H9 (cell line): ENCODE measurements around the gene ANXA7. TPM values are rescaled to one million over a fixed set of nuclear protein-coding genes. Genes with fewer than 3 reads are reported as not detected.

ENCODE experiments used
- DNase-seq: peaks from one replicate; pipeline ENCODE4 v3.0.0-alpha.2; 2017
- H2AFZ ChIP-seq: one replicate; pipeline ENCODE4 v1.6.1; 2013; ENCODE audit warnings: mild to moderate bottlenecking, low read length, control low read depth, moderate library complexity
- H2AK5ac ChIP-seq: 2 replicates; pipeline ENCODE4 v1.6.1; 2013; ENCODE audit warnings: low read length, control low read depth, mixed read lengths; ENCODE audit not compliant: insufficient read length
- H2BK120ac ChIP-seq: one replicate; pipeline ENCODE4 v1.6.1; 2013; ENCODE audit warnings: low read depth, mild to moderate bottlenecking, low read length, control low read depth, inconsistent platforms; ENCODE audit not compliant: poor library complexity, severe bottlenecking
- H2BK12ac ChIP-seq: 2 replicates; pipeline ENCODE4 v1.6.1; 2013; ENCODE audit warnings: low read length, control low read depth, mixed read lengths, low read depth; ENCODE audit not compliant: insufficient read length
- H2BK15ac ChIP-seq: 2 replicates; pipeline ENCODE4 v1.6.1; 2013; ENCODE audit warnings: low read depth, low read length, control low read depth
- H2BK20ac ChIP-seq: one replicate; pipeline ENCODE4 v1.6.1; 2013; ENCODE audit warnings: low read depth, mild to moderate bottlenecking, low read length, control low read depth, inconsistent platforms; ENCODE audit not compliant: poor library complexity, severe bottlenecking
- H2BK5ac ChIP-seq: 2 replicates; pipeline ENCODE4 v1.6.1; 2013; ENCODE audit warnings: low read length, control low read depth, mixed read lengths; ENCODE audit not compliant: insufficient read length
- H3K14ac ChIP-seq: 2 replicates; pipeline ENCODE4 v1.6.1; 2013; ENCODE audit warnings: low read length, control low read depth; ENCODE audit not compliant: insufficient read depth
- H3K18ac ChIP-seq: 2 replicates; pipeline ENCODE4 v1.6.1; 2013; ENCODE audit warnings: low read depth, mild to moderate bottlenecking, mixed read lengths, low read length, control low read depth; ENCODE audit not compliant: insufficient read length
- H3K23ac ChIP-seq: 2 replicates; pipeline ENCODE4 v1.6.1; 2013; ENCODE audit warnings: low read length, control low read depth, mixed read lengths, low read depth; ENCODE audit not compliant: insufficient read length
- H3K23me2 ChIP-seq: 2 replicates; pipeline ENCODE4 v1.6.1; 2013; ENCODE audit warnings: low read depth, mild to moderate bottlenecking, mixed read lengths, low read length, control low read depth; ENCODE audit not compliant: insufficient read length, poor library complexity, severe bottlenecking
- H3K27ac ChIP-seq: 2 replicates; pipeline ENCODE4 v1.5.1; 2013; ENCODE audit warnings: low read length, control low read depth, mixed read lengths, low read depth; ENCODE audit not compliant: insufficient read length
- H3K27me3 ChIP-seq: 2 replicates; pipeline ENCODE4 v1.6.1; 2013; ENCODE audit warnings: low read length, control low read depth, inconsistent platforms; ENCODE audit not compliant: insufficient read depth
- H3K4ac ChIP-seq: 2 replicates; pipeline ENCODE4 v1.6.1; 2013; ENCODE audit warnings: low read depth, mild to moderate bottlenecking, control low read depth, inconsistent platforms, low read length, moderate library complexity
- H3K4me1 ChIP-seq: 2 replicates; pipeline ENCODE4 v1.6.1; 2013; ENCODE audit warnings: low read length, control low read depth, inconsistent platforms; ENCODE audit not compliant: insufficient read depth
- H3K4me2 ChIP-seq: 2 replicates; pipeline ENCODE4 v1.6.1; 2013; ENCODE audit warnings: low read length, control low read depth, mixed read lengths; ENCODE audit not compliant: insufficient read length, insufficient read depth
- H3K56ac ChIP-seq: 2 replicates; pipeline ENCODE4 v1.6.1; 2013; ENCODE audit warnings: low read depth, mild to moderate bottlenecking, mixed read lengths, low read length, control low read depth; ENCODE audit not compliant: insufficient read length
- H3K79me1 ChIP-seq: 2 replicates; pipeline ENCODE4 v1.6.1; 2013; ENCODE audit warnings: low read depth, mild to moderate bottlenecking, moderate library complexity, low read length, control low read depth, inconsistent platforms; ENCODE audit not compliant: insufficient read depth, poor library complexity, severe bottlenecking
- H3K79me2 ChIP-seq: 2 replicates; pipeline ENCODE4 v1.6.1; 2013; ENCODE audit warnings: low read length, control low read depth, inconsistent platforms; ENCODE audit not compliant: insufficient read depth
- H3K9ac ChIP-seq: 2 replicates; pipeline ENCODE4 v1.6.1; 2013; ENCODE audit warnings: low read length, control low read depth, mixed read lengths; ENCODE audit not compliant: insufficient read length; ENCODE audit errors: extremely low read depth
- H3K9me3 ChIP-seq: one replicate; pipeline ENCODE4 v1.6.1; 2013; ENCODE audit warnings: low read depth, low read length, inconsistent platforms; ENCODE audit not compliant: control insufficient read depth
- H3T11ph ChIP-seq: one replicate; pipeline ENCODE4 v1.6.1; 2013; ENCODE audit warnings: mild to moderate bottlenecking, low read length, control low read depth, inconsistent platforms
- H4K20me1 ChIP-seq: one replicate; pipeline ENCODE4 v1.6.1; 2013; ENCODE audit not compliant: control insufficient read depth, insufficient read length, insufficient read depth
- H4K5ac ChIP-seq: 2 replicates; pipeline ENCODE4 v1.6.1; 2013; ENCODE audit warnings: low read depth, mild to moderate bottlenecking, mixed read lengths, low read length, control low read depth; ENCODE audit not compliant: insufficient read length
- H4K8ac ChIP-seq: replicated peaks from 2 replicates; pipeline ENCODE4 v1.6.1; 2013; ENCODE audit warnings: low read length, control low read depth, mixed read lengths, low read depth; ENCODE audit not compliant: insufficient read length
- H4K91ac ChIP-seq: 2 replicates; pipeline ENCODE4 v1.6.1; 2013; ENCODE audit warnings: low read depth, mild to moderate bottlenecking, moderate library complexity, mixed read lengths, low read length, control low read depth; ENCODE audit not compliant: insufficient read length
- H3K27ac Mint-ChIP-seq, 3 experiments: 2 replicates in 2 of 3; 3 replicates in 1 of 3; pipeline ENCODE4 v1.8.0; 2020 to 2021; ENCODE audit warnings: mixed read lengths in 3 of 3, mild to moderate bottlenecking in 1 of 3, moderate library complexity in 1 of 3
- H3K27me3 Mint-ChIP-seq: 2 replicates; pipeline ENCODE4 v1.8.0; 2021; ENCODE audit warnings: low read depth, mild to moderate bottlenecking, moderate library complexity, mixed read lengths
- H3K36me3 Mint-ChIP-seq, 3 experiments: 2 replicates in 2 of 3; 3 replicates in 1 of 3; pipeline ENCODE4 v1.8.0; 2020 to 2021; ENCODE audit warnings: low read depth in 3 of 3, mixed read lengths in 3 of 3; ENCODE audit not compliant: insufficient read depth in 1 of 3
- H3K4me1 Mint-ChIP-seq, 2 experiments: 2 replicates each; pipeline ENCODE4 v1.8.0; 2020; ENCODE audit warnings: mixed read lengths in 2 of 2
- H3K4me3 Mint-ChIP-seq, 2 experiments: 2 replicates in 1 of 2; 3 replicates in 1 of 2; pipeline ENCODE4 v1.8.0; 2020 to 2021; ENCODE audit warnings: mild to moderate bottlenecking in 2 of 2, mixed read lengths in 2 of 2, moderate library complexity in 1 of 2
- H3K9me3 Mint-ChIP-seq, 2 experiments: 2 replicates in 1 of 2; 3 replicates in 1 of 2; pipeline ENCODE4 v1.8.0; 2020; ENCODE audit warnings: mild to moderate bottlenecking in 2 of 2, mixed read lengths in 2 of 2, moderate library complexity in 1 of 2
- CTCF ChIP-seq: fragments of 200-600 bp; sonication (generic); conservative IDR thresholded peaks from 3 replicates; pipeline ENCODE4 v1.8.0; 2021; ENCODE audit warnings: antibody characterized with exemption, mild to moderate bottlenecking
- WGBS: extraction: QIAGEN DNeasy Blood & Tissue Kit; methylation state at CpG from one replicate; pipeline ENCODE4 v1.1.7; 2013; ENCODE audit warnings: missing lambda C conversion rate, low lambda C conversion rate, mixed read lengths; ENCODE audit not compliant: insufficient read length; ENCODE audit errors: extremely low coverage; 5-methylcytosine and 5-hydroxymethylcytosine counted together
- long read RNA-seq: library from polyadenylated mRNA; unstranded; transcript quantifications from one replicate; pipeline ENCODE4 v2.0.0, GENCODE V29; 2020
- total RNA-seq: library from RNA; stranded (reverse); gene quantifications from 2 replicates; pipeline ENCODE4 v1.2.1, GENCODE V29; 2021

ANXA7 gene
- 77.6 and 84.6 TPM in 2 replicates for total RNA-seq
- long read RNA-seq, transcript ANXA7-202 (13 exons, 2,452 nt) = major isoform, 629 of 1,084 reads
- long read RNA-seq, partial matches to known transcripts = 352 of 1,084 reads
- long read RNA-seq, other reads (novel, unspliced or antisense) = 101 of 1,084 reads

- Histone ChIP-seq H3K23ac (no peak within 1 kb of the TSS), H2AFZ (peak within 1 kb of the TSS; percentile 17), H2BK12ac (peak within 1 kb of the TSS; percentile 43), H3K4ac (no peak within 1 kb of the TSS), H4K20me1 (no peaks in the 10 kb centered on the region), H3K79me2 (peaks cover 5% of the 10 kb centered on the region; the same call in 1 of the 2 replicates), H3K9ac (peak within 1 kb of the TSS; percentile 87), H4K8ac (no peak within 1 kb of the TSS), H3K9me3 (no peaks in the 10 kb centered on the region), H3T11ph (no peak within 1 kb of the TSS), H3K14ac (peak within 1 kb of the TSS; percentile 98), H3K4me2 (peak within 1 kb of the TSS; percentile 94), H3K23me2 (peaks cover 16% of the 10 kb centered on the region), H4K91ac (peak within 1 kb of the TSS; percentile 81), H2BK15ac (peak within 1 kb of the TSS; percentile 91; the same call in 1 of the 2 replicates), H2AK5ac (no peak within 1 kb of the TSS), H4K5ac (peak within 1 kb of the TSS; percentile 2), H3K27ac (peak within 1 kb of the TSS; percentile 48), H2BK120ac (peak within 1 kb of the TSS; percentile 57), H3K56ac (peak within 1 kb of the TSS; percentile 1), H2BK5ac (no peak within 1 kb of the TSS), H2BK20ac (no peak within 1 kb of the TSS), H3K4me1 (no peaks in the 10 kb centered on the region), H3K79me1 (no peaks in the 10 kb centered on the region), H3K27me3 (no peaks in the 10 kb centered on the region), H3K18ac (peak within 1 kb of the TSS; percentile 98)
- Mint-ChIP-seq H3K4me3 (peak within 1 kb of the TSS; percentile 74 to 89), H3K27me3 (peaks cover 4% of the 10 kb centered on the region; the same call in 1 of the 2 replicates), H3K4me1 (peaks cover 25 to 30% of the 10 kb centered on the region in 2 experiments), H3K27ac (peak within 1 kb of the TSS; percentile 66 to 98 (median 89); a peak in 6 of 7 replicates), H3K36me3 (peaks cover 0 to 10% (median 0%) of the 10 kb centered on the region in 3 experiments; a peak in 2 of 7 replicates), H3K9me3 (no peaks in the 10 kb centered on the region)
- no peak; the same call in 2 of the 3 replicates for TF ChIP-seq CTCF
- no CpG with 5 or more reads among the region's 62 CpGs for WGBS
- DNase-seq = peak; percentile 97
These were observed at the start of gene ANXA7 for GRCh38 chr10:73413528-73414229. Gene ANXA7 (minus strand): TSS chr10:73414058. CDS start chr10:73400856, 13,202 bp downstream.
